ENCODE measurements around the gene POLG. TPM values are rescaled to one million over a fixed set of nuclear protein-coding genes. Genes with fewer than 3 reads are reported as not detected.

Gene POLG
- total RNA-seq, 1 experiment from 2014 or later = 60.3 TPM

DNA sequence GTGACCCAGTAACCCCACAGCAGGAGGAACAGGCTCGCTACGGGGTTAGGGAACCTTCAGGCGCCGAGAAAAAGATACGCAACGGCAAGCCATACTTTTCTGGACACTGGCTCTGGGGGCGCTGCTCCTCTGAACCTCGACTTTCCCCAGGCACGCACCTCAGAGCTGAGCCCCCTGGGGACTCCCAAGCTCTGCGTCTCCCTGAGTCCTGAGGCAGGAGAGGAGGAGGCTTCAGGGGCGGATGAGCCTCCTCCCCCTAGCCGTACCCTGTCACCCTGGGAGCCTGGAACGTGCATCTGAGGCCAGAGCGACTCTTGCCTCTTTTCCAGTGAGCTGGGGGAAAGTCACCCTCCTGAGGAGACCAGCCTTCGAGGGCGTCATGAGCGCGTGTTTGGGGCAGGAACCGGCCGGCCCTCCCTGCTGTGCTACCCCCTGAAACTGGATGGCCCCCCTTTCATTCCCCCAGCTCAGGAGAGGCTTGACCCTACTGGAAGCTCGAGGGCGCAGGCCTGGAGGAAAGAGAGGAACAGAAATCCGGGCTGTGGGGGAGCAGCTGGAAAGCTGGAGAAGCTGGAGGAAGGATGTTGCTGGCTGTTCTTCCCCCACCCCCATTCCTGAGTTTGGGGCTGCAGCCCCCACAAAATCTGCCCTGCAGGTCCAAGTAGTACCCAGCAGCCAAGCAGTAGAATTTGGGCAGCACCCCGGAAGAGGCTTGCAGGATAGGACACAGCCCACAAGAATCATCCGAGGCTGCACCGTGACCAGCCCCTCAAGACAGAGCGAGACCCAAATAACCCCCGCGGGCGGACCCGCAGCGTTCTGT lies 25.1 kb upstream of the POLG start:
- peaks cover 27% of the 10 kb centered on the region in 2 experiments for H3K4me1 Mint-ChIP-seq
- no peak overlapping the region for H3K18ac ChIP-seq (ENCODE audit: insufficient read length, low read depth, low read length)
- H2BK5ac ChIP-seq (ENCODE audit: insufficient read length, low read length) = no peak overlapping the region
- H3K23ac ChIP-seq (ENCODE audit: insufficient read length, low read depth, low read length) = no peak overlapping the region
- H3K4me1 ChIP-seq (ENCODE audit: insufficient read depth, low read length) = no peaks in the 10 kb centered on the region
- H3K9me3 ChIP-seq (ENCODE audit: control insufficient read depth, low read depth, low read length) = no peaks in the 10 kb centered on the region
- no peak overlapping the region; the same call in 1 of the 2 replicates for H3K14ac ChIP-seq (ENCODE audit: insufficient read depth, low read length)
- H3T11ph ChIP-seq (ENCODE audit: low read length) = no peak overlapping the region
- H2AFZ ChIP-seq (ENCODE audit: low read length) = no peak overlapping the region
- no peak overlapping the region for H3K4me2 ChIP-seq (ENCODE audit: insufficient read depth, insufficient read length, low read length)
- no peaks in the 10 kb centered on the region for H3K36me3 Mint-ChIP-seq (ENCODE audit: insufficient read depth in 1 of 3, low read depth in 3 of 3)
- H3K56ac ChIP-seq (ENCODE audit: insufficient read length, low read depth, low read length) = no peak overlapping the region
- H4K8ac ChIP-seq (replicated peaks; ENCODE audit: insufficient read length, low read depth, low read length) = no peak overlapping the region
- no peaks in the 10 kb centered on the region for H3K79me1 ChIP-seq (ENCODE audit: insufficient read depth, low read depth, low read length, poor library complexity, severe bottlenecking)
- peaks cover 100% of the 10 kb centered on the region for H3K27me3 Mint-ChIP-seq (ENCODE audit: low read depth)
- H2BK12ac ChIP-seq (ENCODE audit: insufficient read length, low read depth, low read length) = no peak overlapping the region
- H3K27me3 ChIP-seq (ENCODE audit: insufficient read depth, low read length) = peaks cover 78% of the 10 kb centered on the region
- no peaks in the 10 kb centered on the region for H3K79me2 ChIP-seq (ENCODE audit: insufficient read depth, low read length)
- no peak overlapping the region for H2BK15ac ChIP-seq (ENCODE audit: low read depth, low read length)
- no peak overlapping the region for H3K9ac ChIP-seq (ENCODE audit: extremely low read depth, insufficient read length, low read length)
- no peak overlapping the region for H2AK5ac ChIP-seq (ENCODE audit: insufficient read length, low read length)
- H4K91ac ChIP-seq (ENCODE audit: insufficient read length, low read depth, low read length) = no peak overlapping the region
- H3K27ac Mint-ChIP-seq = no peak overlapping the region
- H4K5ac ChIP-seq (ENCODE audit: insufficient read length, low read depth, low read length) = no peak overlapping the region
- peak overlapping the region in 1 of 2 experiments; percentile 48; a peak in 2 of 5 replicates for H3K4me3 Mint-ChIP-seq
- no peak overlapping the region for H3K4ac ChIP-seq (ENCODE audit: low read depth, low read length)
- H4K20me1 ChIP-seq (ENCODE audit: control insufficient read depth, insufficient read depth, insufficient read length) = no peaks in the 10 kb centered on the region
- H3K23me2 ChIP-seq (ENCODE audit: insufficient read length, low read depth, low read length, poor library complexity, severe bottlenecking) = no peaks in the 10 kb centered on the region
- no peak for DNase-seq
- TF ChIP-seq, protein P1, sequence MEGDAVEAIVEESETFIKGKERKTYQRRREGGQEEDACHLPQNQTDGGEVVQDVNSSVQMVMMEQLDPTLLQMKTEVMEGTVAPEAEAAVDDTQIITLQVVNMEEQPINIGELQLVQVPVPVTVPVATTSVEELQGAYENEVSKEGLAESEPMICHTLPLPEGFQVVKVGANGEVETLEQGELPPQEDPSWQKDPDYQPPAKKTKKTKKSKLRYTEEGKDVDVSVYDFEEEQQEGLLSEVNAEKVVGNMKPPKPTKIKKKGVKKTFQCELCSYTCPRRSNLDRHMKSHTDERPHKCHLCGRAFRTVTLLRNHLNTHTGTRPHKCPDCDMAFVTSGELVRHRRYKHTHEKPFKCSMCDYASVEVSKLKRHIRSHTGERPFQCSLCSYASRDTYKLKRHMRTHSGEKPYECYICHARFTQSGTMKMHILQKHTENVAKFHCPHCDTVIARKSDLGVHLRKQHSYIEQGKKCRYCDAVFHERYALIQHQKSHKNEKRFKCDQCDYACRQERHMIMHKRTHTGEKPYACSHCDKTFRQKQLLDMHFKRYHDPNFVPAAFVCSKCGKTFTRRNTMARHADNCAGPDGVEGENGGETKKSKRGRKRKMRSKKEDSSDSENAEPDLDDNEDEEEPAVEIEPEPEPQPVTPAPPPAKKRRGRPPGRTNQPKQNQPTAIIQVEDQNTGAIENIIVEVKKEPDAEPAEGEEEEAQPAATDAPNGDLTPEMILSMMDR (conservative IDR thresholded peaks at IDR 0.05) = no peak
- no peak overlapping the region for H2BK120ac ChIP-seq (ENCODE audit: low read depth, low read length, poor library complexity, severe bottlenecking)
- no CpG with 5 or more reads among the region's 32 CpGs for WGBS (ENCODE audit: extremely low coverage, insufficient read length, low lambda C conversion rate)
- H3K27ac ChIP-seq (ENCODE audit: insufficient read length, low read depth, low read length) = no peak overlapping the region
- H3K9me3 Mint-ChIP-seq = peaks cover 3 to 4% of the 10 kb centered on the region in 2 experiments; a peak in 2 of 5 replicates
- H2BK20ac ChIP-seq (ENCODE audit: low read depth, low read length, poor library complexity, severe bottlenecking) = no peak overlapping the region
